Neural crest cell (in vitro differentiated cells): ENCODE results near the gene SART3. TPM values are rescaled to one million over a fixed set of nuclear protein-coding genes. Genes with fewer than 3 reads are reported as not detected.
A peak's percentile ranks its signal among the peaks of the same experiment; 100 is the strongest.

ENCODE experiments used
- DNase-seq: peaks from one replicate; pipeline ENCODE4 v3.0.0; 2021; ENCODE audit warnings: low read depth, mixed read lengths, low spot score
- H3K27ac Mint-ChIP-seq: one replicate; pipeline ENCODE4 v1.8.0; 2021; ENCODE audit warnings: mild to moderate bottlenecking, mixed read lengths; ENCODE audit not compliant: unreplicated experiment
- H3K27me3 Mint-ChIP-seq: 2 replicates; pipeline ENCODE4 v1.8.0; 2021; ENCODE audit warnings: low read depth, mild to moderate bottlenecking, mixed read lengths
- H3K36me3 Mint-ChIP-seq: 2 replicates; pipeline ENCODE4 v1.8.0; 2021; ENCODE audit warnings: low read depth, mild to moderate bottlenecking, mixed read lengths
- H3K4me1 Mint-ChIP-seq: 2 replicates; pipeline ENCODE4 v1.8.0; 2021; ENCODE audit warnings: mixed read lengths
- H3K4me3 Mint-ChIP-seq: one replicate; pipeline ENCODE4 v1.8.0; 2021; ENCODE audit warnings: mild to moderate bottlenecking, mixed read lengths
- H3K9me3 Mint-ChIP-seq: 2 replicates; pipeline ENCODE4 v1.8.0; 2021; ENCODE audit warnings: mixed read lengths
- total RNA-seq: library from RNA; stranded (reverse); gene quantifications from 2 replicates; pipeline ENCODE4 v1.2.1, GENCODE V29; 2021
- TF ChIP-seq, protein P1 (sequence below): fragments of 200-600 bp; sonication (generic); conservative IDR thresholded peaks from 2 replicates; pipeline ENCODE4 v1.5.0; 2021; ENCODE audit warnings: antibody characterized with exemption, mild to moderate bottlenecking

SART3 gene
- total RNA-seq, 1 donor from 2014 or later, result 89.5 TPM

GRCh38 chr12:108599541-108599940, 38.6 kb upstream of the SART3 start:
- no peaks in the 10 kb centered on the region for H3K27me3 Mint-ChIP-seq
- DNase-seq, result no peak
- no peak overlapping the region for H3K4me3 Mint-ChIP-seq
- no peaks in the 10 kb centered on the region for H3K36me3 Mint-ChIP-seq
- H3K9me3 Mint-ChIP-seq, result no peaks in the 10 kb centered on the region
- H3K4me1 Mint-ChIP-seq, result peaks cover 7% of the 10 kb centered on the region
- H3K27ac Mint-ChIP-seq, result peak overlapping the region; percentile 92
- TF ChIP-seq, protein P1, sequence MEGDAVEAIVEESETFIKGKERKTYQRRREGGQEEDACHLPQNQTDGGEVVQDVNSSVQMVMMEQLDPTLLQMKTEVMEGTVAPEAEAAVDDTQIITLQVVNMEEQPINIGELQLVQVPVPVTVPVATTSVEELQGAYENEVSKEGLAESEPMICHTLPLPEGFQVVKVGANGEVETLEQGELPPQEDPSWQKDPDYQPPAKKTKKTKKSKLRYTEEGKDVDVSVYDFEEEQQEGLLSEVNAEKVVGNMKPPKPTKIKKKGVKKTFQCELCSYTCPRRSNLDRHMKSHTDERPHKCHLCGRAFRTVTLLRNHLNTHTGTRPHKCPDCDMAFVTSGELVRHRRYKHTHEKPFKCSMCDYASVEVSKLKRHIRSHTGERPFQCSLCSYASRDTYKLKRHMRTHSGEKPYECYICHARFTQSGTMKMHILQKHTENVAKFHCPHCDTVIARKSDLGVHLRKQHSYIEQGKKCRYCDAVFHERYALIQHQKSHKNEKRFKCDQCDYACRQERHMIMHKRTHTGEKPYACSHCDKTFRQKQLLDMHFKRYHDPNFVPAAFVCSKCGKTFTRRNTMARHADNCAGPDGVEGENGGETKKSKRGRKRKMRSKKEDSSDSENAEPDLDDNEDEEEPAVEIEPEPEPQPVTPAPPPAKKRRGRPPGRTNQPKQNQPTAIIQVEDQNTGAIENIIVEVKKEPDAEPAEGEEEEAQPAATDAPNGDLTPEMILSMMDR, result no peak

GRCh38 chr12:108598553-108599250, 37.7 kb upstream of the SART3 start:
- Mint-ChIP-seq H3K27ac (peak overlapping the region; percentile 92), H3K36me3 (no peaks in the 10 kb centered on the region), H3K4me1 (peaks cover 7% of the 10 kb centered on the region), H3K4me3 (no peak overlapping the region), H3K27me3 (no peaks in the 10 kb centered on the region), H3K9me3 (no peaks in the 10 kb centered on the region)
- DNase-seq, result no peak
- TF ChIP-seq, protein P1, result no peak

DNA sequence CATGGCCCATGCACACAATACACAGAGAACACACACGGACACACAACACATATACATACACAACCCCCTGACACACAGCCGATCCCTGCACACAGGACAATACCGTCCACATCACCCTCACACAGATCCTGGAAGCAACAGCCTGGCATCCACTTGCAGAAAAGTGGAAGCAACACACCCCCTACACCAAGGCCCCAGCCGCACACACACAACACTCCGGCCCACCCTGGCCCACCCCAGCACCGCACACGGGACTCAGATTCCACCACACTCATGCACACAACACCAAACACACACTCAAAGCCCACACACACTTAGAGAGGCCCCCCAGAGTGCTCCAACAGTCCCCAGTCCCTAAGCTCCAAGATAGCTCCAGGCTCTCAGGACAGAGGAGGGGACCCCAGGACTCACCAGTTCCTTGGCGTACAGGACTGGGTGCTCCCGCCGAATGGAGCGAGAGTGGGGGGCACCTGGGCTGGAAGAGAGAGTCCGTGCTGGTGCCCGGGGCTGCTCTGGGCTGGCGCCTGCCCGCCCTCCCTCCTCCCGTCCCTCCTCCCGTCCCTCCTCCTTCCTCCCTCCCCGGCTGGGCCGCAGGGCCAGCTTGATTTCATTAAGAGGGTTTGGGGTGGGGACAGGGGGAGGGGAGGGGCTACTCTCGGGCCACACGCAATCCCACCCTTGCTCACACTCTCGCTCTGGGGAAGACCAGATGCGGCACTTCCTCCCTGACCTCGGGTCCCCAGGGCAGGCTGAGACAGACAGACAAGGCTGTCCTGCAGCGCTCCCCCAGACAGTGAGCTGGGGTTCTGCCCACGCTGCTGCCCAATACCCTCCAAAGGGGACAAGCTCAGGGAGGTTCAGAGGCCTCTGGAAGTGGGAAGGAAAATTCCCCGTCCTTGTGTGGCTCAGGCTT, 36.8 kb upstream of the SART3 start, which contains the start of gene TMEM119:
TMEM119 (minus strand) TSS at position 526 of the 913 bp plus-strand sequence. CDS start 5,701 bp downstream, outside the sequence.
- peak within 1 kb of the TSS; percentile 13 for H3K27ac Mint-ChIP-seq
- DNase-seq, result no peak

DNA sequence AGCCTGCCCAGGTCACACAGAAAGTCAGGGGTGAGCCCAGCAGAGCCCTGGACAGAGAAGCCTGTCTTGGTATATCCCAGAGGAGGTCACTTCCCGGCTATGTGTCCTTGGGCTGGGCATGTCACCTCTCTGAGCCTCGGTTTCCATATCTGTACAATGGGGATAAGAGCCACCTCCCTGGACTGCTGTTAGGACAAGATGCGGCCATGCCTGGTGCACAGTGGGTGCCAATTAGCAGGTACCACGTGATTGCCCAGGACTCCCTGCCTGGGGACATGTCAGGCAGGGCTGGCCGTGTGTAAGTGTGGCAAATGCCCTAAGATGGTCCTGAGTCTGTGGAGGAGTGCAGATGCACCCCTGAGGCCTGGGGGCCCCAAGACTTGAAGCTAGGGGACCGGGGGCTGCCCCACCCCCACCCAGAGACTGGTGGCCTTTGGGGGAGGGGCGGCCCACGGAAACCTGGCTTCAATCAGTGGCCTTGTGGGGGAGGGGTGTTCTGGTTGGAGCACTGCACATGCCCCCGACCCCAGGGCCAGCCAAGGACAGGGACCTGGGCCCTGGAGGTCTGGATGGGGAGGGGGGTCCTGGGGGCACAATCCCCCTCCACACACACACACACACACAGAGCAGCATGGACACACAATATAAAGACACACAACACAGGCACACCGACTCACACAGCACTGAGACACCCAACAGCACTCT, 36.0 kb upstream of the SART3 start:
- H3K27ac Mint-ChIP-seq, result no peak overlapping the region
- no peaks in the 10 kb centered on the region for H3K9me3 Mint-ChIP-seq
- no peaks in the 10 kb centered on the region for H3K36me3 Mint-ChIP-seq
- H3K27me3 Mint-ChIP-seq, result no peaks in the 10 kb centered on the region
- DNase-seq, result no peak
- TF ChIP-seq, protein P1, result no peak
- H3K4me1 Mint-ChIP-seq, result peaks cover 7% of the 10 kb centered on the region
- no peak overlapping the region for H3K4me3 Mint-ChIP-seq

More for the DNA sequence above, 36.8 kb upstream of the SART3 start, which contains the start of gene TMEM119:
- Mint-ChIP-seq H3K4me3 (no peak within 1 kb of the TSS), H3K9me3 (no peaks in the 10 kb centered on the region), H3K27me3 (no peaks in the 10 kb centered on the region), H3K36me3 (no peaks in the 10 kb centered on the region), H3K4me1 (peaks cover 7% of the 10 kb centered on the region)
- TF ChIP-seq, protein P1, result no peak
